Stimulated activated CD4-positive, alpha-beta T cell treated with anti-CD3 and anti-CD28 coated beads, Interleukin-4, amount 100 ng/mL, for 48 hours (primary cell): ENCODE results near the gene GMDS.
"Not testable (repeated sequence)": the region's sequence is repeated elsewhere in the genome, so short reads cannot be mapped to it uniquely, and the experiment has no call there.

ENCODE experiments used
- DNase-seq, 2 donors: peaks; one replicate each; pipeline ENCODE4 v3.0.0-alpha.2; 2020; ENCODE audit warnings: low read depth in 2 of 2

GMDS gene

DNA sequence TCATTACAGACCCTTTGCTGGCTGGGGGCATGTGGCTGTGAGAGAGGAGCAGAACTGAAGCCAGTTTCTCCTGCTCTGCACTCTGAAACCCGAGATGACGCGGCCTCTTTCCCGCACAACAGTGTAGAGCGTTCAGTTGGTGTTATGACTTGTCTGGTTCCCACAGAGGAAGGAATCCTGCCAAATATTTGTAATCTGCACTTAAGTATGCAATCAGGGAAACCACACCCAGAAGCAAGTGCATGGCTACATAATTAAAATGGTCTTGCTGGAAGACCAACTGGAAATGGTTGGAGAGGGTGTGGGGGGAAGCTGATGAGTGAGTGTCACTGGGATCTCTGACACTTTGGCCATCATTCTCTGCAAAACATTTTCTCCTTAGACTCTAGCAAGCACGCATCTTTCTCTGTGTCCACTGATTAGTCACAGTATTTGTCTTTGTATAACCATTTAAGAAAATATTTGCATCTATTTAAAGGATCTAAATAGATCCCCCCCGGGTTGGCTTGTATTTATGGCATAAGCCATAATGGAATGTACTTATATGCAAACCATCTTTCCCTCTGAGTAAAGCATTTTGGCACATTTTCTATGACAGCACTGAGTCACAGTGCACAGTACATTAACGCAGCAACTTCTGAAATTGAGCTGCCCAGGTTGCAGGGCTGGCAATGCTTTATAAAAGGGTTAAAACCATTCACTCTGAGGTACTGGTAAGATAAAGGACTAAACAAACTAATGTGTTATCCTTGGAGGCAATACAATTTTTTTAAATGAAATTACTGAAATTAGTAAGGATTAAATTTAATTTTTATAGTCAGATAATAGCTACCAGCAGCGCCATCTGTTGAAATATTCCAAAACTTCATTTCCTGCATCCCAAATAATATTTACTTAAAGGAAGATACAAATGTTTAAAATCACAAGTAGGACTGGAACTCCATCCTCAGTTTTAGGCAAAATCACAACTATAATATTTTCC lies 559.0 kb downstream of the GMDS start:
- DNase-seq: no peak

- no peak for DNase-seq
Measured at GRCh38 chr6:1679688-1680068, 565.7 kb downstream of the GMDS start.

DNA sequence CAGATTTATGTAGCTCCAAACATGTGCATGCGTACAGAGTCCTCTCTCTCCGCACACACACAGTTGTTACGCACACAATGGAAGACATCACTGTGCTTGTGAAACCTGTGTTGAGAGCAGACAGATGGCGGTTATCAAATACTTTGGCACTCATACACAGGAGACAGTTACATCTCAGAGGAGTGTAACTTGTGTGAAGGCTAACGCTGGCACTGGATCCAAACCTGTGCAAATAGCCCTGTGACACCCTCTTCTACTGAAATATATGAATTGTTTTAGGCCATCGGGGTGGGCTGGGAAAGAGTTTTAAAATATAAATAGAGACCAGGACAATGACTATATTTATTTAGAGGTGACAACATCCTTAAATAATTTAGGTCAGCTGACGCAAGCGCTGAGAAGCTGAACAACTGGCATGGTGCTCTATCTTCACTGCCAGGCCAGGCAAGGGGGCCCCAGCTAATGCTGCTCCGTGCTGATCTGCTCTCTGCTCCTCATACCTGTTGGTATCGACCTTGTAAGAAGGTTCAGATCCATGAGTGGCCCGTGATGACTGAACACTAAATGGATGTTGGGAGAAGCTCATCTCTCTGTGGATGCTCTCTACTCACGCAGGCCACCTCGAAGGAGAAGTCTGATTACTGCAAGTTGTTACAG lies 566.2 kb downstream of the GMDS start:
- DNase-seq: no peak

DNA sequence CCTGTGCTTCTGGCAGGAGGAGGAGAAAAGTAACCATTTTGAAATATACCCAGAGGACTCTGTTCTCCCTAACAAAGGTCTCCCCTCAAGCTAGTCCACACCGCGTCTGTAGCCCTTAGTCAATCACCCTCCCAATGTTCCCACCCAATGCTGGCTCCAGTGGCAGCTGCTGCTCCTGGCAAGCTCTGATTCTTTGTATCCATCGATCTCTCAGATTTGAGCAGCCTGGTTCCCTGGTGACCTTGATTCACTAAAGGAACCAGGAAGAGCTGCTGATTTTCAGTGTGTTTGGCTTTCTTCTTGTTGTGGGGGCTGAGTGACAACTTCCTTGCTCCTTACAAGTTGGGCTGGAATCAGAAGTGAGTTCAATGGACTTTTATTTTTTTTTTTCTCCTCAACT lies 567.2 kb downstream of the GMDS start:
- DNase-seq: no peak

- no peak for DNase-seq
Measured at GRCh38 chr6:1672379-1672778, 573.0 kb downstream of the GMDS start.

DNA sequence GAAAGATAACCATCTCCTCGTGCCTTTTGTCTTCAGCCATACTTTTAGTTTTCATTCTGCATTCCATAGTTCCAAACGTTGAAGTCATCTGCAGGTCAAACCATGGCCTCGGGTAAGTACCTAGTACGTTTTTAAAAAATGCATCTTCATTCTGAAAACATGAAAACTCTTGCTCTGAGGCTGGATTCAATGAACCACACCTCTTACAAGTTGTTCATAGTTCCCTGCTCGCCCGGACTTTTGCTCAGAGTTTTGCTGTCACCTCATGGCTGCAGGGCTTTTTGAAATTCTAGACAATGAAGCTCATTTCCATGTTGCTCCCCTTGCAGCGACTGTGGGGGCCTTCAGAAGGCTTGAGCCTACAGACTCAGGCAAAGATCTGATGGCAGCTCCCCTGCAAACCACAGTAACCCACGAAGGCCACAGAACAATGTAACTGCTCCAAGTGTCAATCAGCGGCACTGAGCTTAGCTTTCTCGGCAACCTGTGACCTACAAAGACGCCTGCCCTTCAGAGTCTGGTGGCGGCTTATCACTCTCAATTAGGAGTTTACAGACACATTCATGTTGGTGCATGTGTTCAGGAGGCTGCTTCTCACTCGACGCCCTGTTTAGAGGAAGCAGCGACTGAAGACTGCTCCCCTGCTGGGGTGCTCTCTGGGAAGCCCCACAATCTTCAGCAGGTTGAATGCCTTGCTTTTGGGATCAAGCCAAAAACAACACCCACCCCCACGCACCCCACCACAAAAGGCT lies 574.5 kb downstream of the GMDS start:
- DNase-seq: no peak

DNA sequence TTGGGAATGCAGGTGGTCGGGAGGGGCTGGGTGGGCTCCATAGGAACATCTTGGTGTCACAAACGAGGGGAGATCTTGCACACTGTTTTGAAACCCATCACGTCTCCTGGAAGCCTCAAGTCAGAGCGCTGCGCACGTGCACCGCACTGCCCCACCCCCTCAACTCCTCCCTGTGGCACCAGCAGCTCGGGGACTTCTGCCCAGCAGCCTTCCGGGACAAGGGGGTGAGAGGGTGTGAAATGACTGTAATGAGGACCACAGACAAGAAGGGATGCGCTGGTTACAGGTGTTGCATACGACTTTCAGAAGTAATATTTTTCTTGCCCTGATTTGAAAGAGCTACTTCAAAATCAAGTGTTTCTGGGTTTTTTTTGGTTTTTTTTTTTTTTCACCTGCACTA lies 575.4 kb downstream of the GMDS start:
- no peak for DNase-seq

DNA sequence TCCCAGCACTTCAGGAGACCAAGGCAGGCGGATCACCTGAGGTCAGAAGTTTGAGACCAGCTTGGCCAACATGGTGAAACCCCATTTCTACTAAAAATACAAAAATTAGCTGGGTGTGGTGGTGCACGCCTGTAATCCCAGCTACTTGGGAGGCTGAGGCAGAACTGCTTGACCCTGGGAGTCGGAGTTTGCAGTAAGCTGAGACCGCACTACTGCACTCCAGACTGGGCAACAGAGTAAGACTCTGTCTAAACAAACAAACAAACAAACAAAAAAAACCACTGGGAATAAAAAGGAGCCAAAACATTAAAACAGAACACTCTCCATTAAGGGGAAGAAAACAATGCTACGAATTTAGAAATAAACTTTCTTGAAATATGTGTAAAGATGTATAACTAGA lies 576.9 kb downstream of the GMDS start:
- not testable (repeated sequence) for DNase-seq

DNA sequence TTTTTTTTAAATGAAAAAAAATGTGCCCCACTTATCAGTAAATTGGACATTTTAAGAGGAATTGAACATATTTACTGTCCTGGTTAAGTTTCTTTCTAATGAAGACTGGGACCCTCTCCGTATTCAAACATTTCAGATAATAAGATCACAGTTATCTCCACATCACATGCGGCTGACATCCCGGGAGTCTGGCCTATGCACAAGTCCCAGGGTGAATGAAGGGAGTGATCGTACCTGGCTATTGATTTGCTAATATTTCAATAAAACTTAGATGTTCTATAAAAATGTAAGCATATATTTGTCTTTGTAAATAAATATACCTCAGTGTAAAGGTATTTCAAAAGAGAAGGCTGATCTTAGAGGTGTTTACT lies 577.6 kb downstream of the GMDS start:
- no peak for DNase-seq

- DNase-seq: no peak
Measured at GRCh38 chr6:1667012-1667804, 578.2 kb downstream of the GMDS start.

DNA sequence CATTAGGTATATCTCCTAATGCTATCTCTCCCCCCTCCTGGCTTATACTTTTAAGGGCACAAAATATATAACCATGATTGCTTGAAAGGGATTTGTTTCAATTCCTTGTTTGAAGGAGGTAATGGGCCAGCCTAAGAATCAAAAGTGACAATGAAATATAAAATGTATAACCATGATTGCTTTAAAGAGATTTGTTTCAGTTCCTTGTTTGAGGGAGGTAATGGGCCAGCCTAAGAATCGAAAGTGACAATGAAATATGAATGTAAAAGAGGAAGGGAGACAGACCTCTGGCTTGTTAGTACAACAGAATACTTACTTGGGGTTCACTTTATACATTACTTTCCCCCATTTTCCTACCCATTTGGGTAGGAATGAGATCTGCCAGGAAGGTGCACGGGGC lies 580.2 kb downstream of the GMDS start:
- DNase-seq: no peak

GRCh38 chr6:1664329-1664728 lies 581.1 kb downstream of the GMDS start:
- no peak for DNase-seq

DNA sequence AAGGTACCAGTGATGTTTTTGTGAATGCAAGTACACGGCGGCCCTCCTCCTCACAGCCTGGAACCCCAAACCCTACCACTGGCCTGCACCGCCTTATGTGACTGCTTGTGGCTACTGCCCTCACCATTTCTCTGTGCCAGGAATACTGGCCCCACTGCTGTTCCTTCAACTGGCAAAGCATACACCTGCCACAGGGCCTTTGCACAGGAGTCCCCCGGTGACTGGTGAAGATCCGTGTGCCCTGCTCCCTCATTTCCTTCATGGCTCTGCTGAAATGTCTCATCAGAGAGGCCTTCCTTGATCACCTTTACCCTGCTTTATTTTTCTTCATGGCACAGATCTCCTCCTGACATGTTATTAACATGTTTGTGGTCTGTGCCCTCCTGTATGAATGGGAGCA lies 581.9 kb downstream of the GMDS start:
- DNase-seq: no peak

- no peak for DNase-seq
Measured at GRCh38 chr6:1662534-1662933, 582.9 kb downstream of the GMDS start.

DNA sequence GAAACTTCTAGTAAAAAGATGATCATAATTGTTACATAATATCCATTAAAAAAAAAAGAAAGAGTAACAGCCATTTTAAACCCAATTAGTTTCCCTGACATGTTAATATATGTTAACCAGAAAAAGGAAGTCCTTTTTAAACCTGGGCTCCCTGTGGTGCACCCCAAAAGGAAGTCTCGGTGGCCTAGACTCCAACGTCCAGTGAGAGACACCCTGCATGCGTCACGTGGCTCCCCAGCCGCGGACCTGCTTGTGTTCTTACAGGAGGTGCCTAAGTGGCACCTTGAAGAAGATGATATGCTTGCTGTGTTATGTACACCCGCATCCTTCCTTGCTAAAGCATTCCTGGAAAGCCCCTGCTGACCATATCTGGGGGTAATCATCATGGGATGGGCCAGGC lies 585.6 kb downstream of the GMDS start:
- no peak for DNase-seq

DNA sequence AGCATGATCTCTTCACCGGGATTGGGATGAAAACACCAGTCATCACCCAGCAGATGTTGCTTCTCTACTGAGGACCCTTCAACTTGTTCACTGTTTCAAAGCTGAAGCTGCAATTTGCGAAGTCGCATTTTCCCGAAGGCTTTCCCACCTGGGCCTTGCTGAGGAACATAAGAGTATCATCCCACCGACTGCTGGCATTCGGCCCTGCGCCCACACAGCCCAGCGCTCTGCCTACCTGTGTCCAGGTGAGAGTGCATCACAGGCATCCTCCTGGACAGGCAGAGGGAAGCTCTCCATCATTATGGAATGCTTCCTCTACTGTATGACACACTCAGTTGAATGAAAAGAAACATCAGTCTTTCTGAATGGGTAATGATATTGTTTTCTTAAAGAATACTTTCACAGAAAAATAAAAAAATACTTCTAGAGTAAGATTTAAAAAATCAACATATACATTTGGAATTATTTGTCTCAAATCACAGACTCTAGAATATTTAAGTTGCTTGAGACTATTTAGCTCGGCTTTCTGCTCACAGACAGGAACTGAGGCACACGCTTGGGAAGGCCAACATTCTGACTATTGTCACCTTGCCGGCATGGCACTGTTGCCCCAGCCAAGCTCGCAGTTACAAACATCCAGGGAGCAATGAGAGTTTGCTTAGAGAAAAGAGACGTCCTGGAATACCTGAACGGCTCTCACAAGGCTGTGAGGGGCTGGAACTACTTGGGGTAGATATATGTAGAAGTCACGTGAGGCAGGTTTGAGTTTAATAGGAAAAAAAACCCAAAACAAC lies 587.0 kb downstream of the GMDS start:
- DNase-seq: no peak

DNA sequence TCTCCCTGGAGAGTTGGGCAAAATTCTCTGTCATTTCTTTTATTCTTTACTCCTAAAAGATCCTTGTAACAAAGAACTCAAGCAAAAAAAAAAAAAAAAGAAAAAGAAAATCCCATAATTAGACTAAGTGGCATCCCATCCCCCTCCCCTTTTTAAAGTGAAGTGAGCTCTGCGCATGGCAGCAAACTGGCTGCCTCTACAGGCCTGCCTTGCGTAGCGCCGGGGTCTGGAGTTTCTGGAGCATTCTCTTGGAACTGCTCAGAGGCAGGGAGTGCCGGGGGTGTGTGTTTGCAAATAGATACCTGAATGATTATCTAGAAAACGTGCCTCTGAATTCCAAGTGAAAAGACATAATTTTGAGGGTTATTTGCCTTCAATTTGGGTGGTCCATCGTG lies 587.6 kb downstream of the GMDS start:
- no peak for DNase-seq

- no peak for DNase-seq
Measured at GRCh38 chr6:1657116-1657770, 588.2 kb downstream of the GMDS start.

GRCh38 chr6:1654054-1654453 lies 591.4 kb downstream of the GMDS start:
- no peak for DNase-seq

- DNase-seq: no peak
Measured at GRCh38 chr6:1652842-1653241, 592.6 kb downstream of the GMDS start.
